ENCODE data around the gene HTT.

The HTT gene

GRCh38 chr4:3237266-3237665 is 162.8 kb downstream of the HTT start:
- peak overlapping the region in 3 of 11 experiments; percentile 67 to 77 (median 71); a peak in 3 of 22 replicates for H3K27ac ChIP-seq
- peak overlapping the region; percentile 8 to 96 (median 78); a peak in 18 of 22 replicates for H3K4me2 ChIP-seq
- H3K9ac ChIP-seq: peak overlapping the region in 2 of 11 experiments; percentile 68 to 72; a peak in 3 of 22 replicates
- peaks cover 0 to 66% (median 56%) of the 10 kb centered on the region in 10 experiments; a peak in 18 of 20 replicates for H3K4me1 ChIP-seq
- H4K20me1 ChIP-seq: peaks cover 0 to 98% (median 39%) of the 10 kb centered on the region in 11 experiments; a peak in 17 of 22 replicates
- H3K36me3 ChIP-seq: peaks cover 35 to 96% (median 78%) of the 10 kb centered on the region in 11 experiments
- H3K27me3 ChIP-seq: no peaks in the 10 kb centered on the region
- no peaks in the 10 kb centered on the region for H3K9me3 ChIP-seq (replicated peaks in 1 of 11)
- no peak for TF ChIP-seq Cebpa-rat (IDR thresholded peaks at IDR 0.05)
- H3K4me3 ChIP-seq: no peak overlapping the region; a peak in 1 of 20 replicates

GRCh38 chr4:3237712-3238560 is 163.5 kb downstream of the HTT start:
- Histone ChIP-seq H3K27ac (peak overlapping the region in 6 of 11 experiments; percentile 24 to 77 (median 68); a peak in 11 of 22 replicates), H3K9me3 (replicated peaks in 1 of 11) (no peaks in the 10 kb centered on the region), H3K4me2 (peak overlapping the region; percentile 8 to 96 (median 78); a peak in 18 of 22 replicates), H3K4me3 (peak overlapping the region in 1 of 10 experiments; percentile 29; a peak in 1 of 20 replicates), H3K4me1 (peaks cover 0 to 70% (median 60%) of the 10 kb centered on the region in 10 experiments; a peak in 18 of 20 replicates), H3K36me3 (peaks cover 29 to 96% (median 71%) of the 10 kb centered on the region in 11 experiments), H3K27me3 (no peaks in the 10 kb centered on the region), H4K20me1 (peaks cover 0 to 98% (median 45%) of the 10 kb centered on the region in 11 experiments; a peak in 19 of 22 replicates), H3K9ac (peak overlapping the region in 7 of 11 experiments; percentile 30 to 72 (median 57); a peak in 10 of 22 replicates)
- TF ChIP-seq Cebpa-rat (IDR thresholded peaks at IDR 0.05): no peak

- no peaks in the 10 kb centered on the region for H3K9me3 ChIP-seq (replicated peaks in 1 of 11)
Measured at GRCh38 chr4:3238721-3239120, 164.2 kb downstream of the HTT start.

GRCh38 chr4:3239303-3239702 is 164.8 kb downstream of the HTT start:
- Histone ChIP-seq H3K27me3 (no peaks in the 10 kb centered on the region), H3K36me3 (peaks cover 15 to 82% (median 58%) of the 10 kb centered on the region in 11 experiments; a peak in 21 of 22 replicates), H3K4me1 (peaks cover 11 to 84% (median 74%) of the 10 kb centered on the region in 10 experiments), H3K9me3 (replicated peaks in 1 of 11) (no peaks in the 10 kb centered on the region), H3K4me3 (peak overlapping the region in 2 of 10 experiments; percentile 24 to 28; a peak in 4 of 20 replicates), H3K27ac (peak overlapping the region in 7 of 11 experiments; percentile 2 to 77 (median 51); a peak in 9 of 22 replicates), H4K20me1 (peaks cover 0 to 99% (median 59%) of the 10 kb centered on the region in 11 experiments; a peak in 20 of 22 replicates), H3K9ac (peak overlapping the region in 6 of 11 experiments; percentile 15 to 68 (median 55); a peak in 11 of 22 replicates), H3K4me2 (peak overlapping the region in 9 of 11 experiments; percentile 52 to 96 (median 82); a peak in 19 of 22 replicates)
- no peak for TF ChIP-seq Cebpa-rat (IDR thresholded peaks at IDR 0.05)

More at GRCh38 chr4:3238721-3239120, 164.2 kb downstream of the HTT start:
- H3K27me3 ChIP-seq: no peaks in the 10 kb centered on the region
- peak overlapping the region in 6 of 11 experiments; percentile 2 to 77 (median 58); a peak in 9 of 22 replicates for H3K27ac ChIP-seq
- H3K4me1 ChIP-seq: peaks cover 6 to 78% (median 68%) of the 10 kb centered on the region in 10 experiments
- H3K4me3 ChIP-seq: peak overlapping the region in 1 of 10 experiments; percentile 28; a peak in 3 of 20 replicates
- peak overlapping the region in 6 of 11 experiments; percentile 15 to 68 (median 55); a peak in 10 of 22 replicates for H3K9ac ChIP-seq
- H3K4me2 ChIP-seq: peak overlapping the region in 10 of 11 experiments; percentile 9 to 96 (median 80); a peak in 19 of 22 replicates
- TF ChIP-seq Cebpa-rat (IDR thresholded peaks at IDR 0.05): no peak
- peaks cover 0 to 99% (median 53%) of the 10 kb centered on the region in 11 experiments; a peak in 20 of 22 replicates for H4K20me1 ChIP-seq
- H3K36me3 ChIP-seq: peaks cover 21 to 88% (median 63%) of the 10 kb centered on the region in 11 experiments; a peak in 21 of 22 replicates

- Histone ChIP-seq H3K9ac (peak overlapping the region in 3 of 11 experiments; percentile 59 to 68 (median 66); a peak in 6 of 22 replicates), H3K4me2 (peak overlapping the region in 8 of 11 experiments; percentile 69 to 96 (median 86); a peak in 16 of 22 replicates), H3K4me3 (no peak overlapping the region), H3K27me3 (no peaks in the 10 kb centered on the region), H3K36me3 (peaks cover 6 to 72% (median 52%) of the 10 kb centered on the region in 11 experiments; a peak in 21 of 22 replicates), H3K27ac (peak overlapping the region in 5 of 11 experiments; percentile 15 to 77 (median 65); a peak in 8 of 22 replicates), H4K20me1 (peaks cover 0 to 99% (median 62%) of the 10 kb centered on the region in 11 experiments; a peak in 20 of 22 replicates), H3K9me3 (replicated peaks in 1 of 11) (no peaks in the 10 kb centered on the region), H3K4me1 (peaks cover 18 to 94% (median 83%) of the 10 kb centered on the region in 10 experiments)
- no peak for TF ChIP-seq Cebpa-rat (IDR thresholded peaks at IDR 0.05)
Measured at GRCh38 chr4:3239998-3240920, 165.8 kb downstream of the HTT start.

- Histone ChIP-seq H3K4me1 (peaks cover 25 to 98% (median 88%) of the 10 kb centered on the region in 10 experiments), H3K4me3 (no peak overlapping the region), H3K4me2 (peak overlapping the region in 7 of 11 experiments; percentile 78 to 96 (median 90); a peak in 11 of 22 replicates), H3K9me3 (replicated peaks in 1 of 11) (no peaks in the 10 kb centered on the region), H3K9ac (0 out of 22 replicates have a peak overlapping the region, but pooled peaks of 2 of the 11 experiments have one; percentile 29 to 68), H3K27ac (peak overlapping the region in 1 of 11 experiments; percentile 71; a peak in 1 of 22 replicates), H4K20me1 (peaks cover 0 to 100% (median 62%) of the 10 kb centered on the region in 11 experiments; a peak in 20 of 22 replicates), H3K27me3 (no peaks in the 10 kb centered on the region), H3K36me3 (peaks cover 0 to 65% (median 44%) of the 10 kb centered on the region in 11 experiments; a peak in 19 of 22 replicates)
- no peak for TF ChIP-seq Cebpa-rat (IDR thresholded peaks at IDR 0.05)
Measured at GRCh38 chr4:3240936-3241522, 166.5 kb downstream of the HTT start.

GRCh38 chr4:3241898-3242524 is 167.5 kb downstream of the HTT start:
- no peaks in the 10 kb centered on the region for H3K9me3 ChIP-seq (replicated peaks in 1 of 11)
- peaks cover 0 to 55% (median 35%) of the 10 kb centered on the region in 11 experiments; a peak in 18 of 22 replicates for H3K36me3 ChIP-seq
- H4K20me1 ChIP-seq: peaks cover 0 to 100% (median 62%) of the 10 kb centered on the region in 11 experiments; a peak in 20 of 22 replicates
- no peaks in the 10 kb centered on the region for H3K27me3 ChIP-seq
- peaks cover 32 to 98% (median 90%) of the 10 kb centered on the region in 10 experiments for H3K4me1 ChIP-seq
- no peak overlapping the region for H3K4me3 ChIP-seq
- TF ChIP-seq Cebpa-rat (IDR thresholded peaks at IDR 0.05): no peak
- H3K27ac ChIP-seq: no peak overlapping the region
- H3K9ac ChIP-seq: no peak overlapping the region
- H3K4me2 ChIP-seq: peak overlapping the region in 3 of 11 experiments; percentile 82 to 96 (median 93); a peak in 4 of 22 replicates

All from BLaER1 treated with 17β-estradiol and CSF1 and Interleukin-3, amounts not matched to agents 10 nM and 100 nM (cell line).